Esophagus muscularis mucosa (tissue), 4 donors: Measurements from ENCODE around the gene TRAPPC12.

Experiments
- EP300 ChIP-seq: sonication (generic); formaldehyde crosslinking; IDR thresholded peaks from one replicate; pipeline ENCODE4 v1.6.1; 2017; ENCODE audit warnings: antibody characterized with exemption
- POLR2A ChIP-seq: fragments of 450-650 bp; IDR thresholded peaks from one replicate; pipeline ENCODE4 v1.6.1; 2017; ENCODE audit warnings: antibody characterized with exemption, moderate library complexity, mild to moderate bottlenecking, low read depth
- TF ChIP-seq, protein P1 (sequence below), 3 experiments: fragments of 200-600 bp in 2 of 3; fragments of 450-650 bp in 1 of 3; sonication (generic) in 2 of 3; IDR thresholded peaks; one replicate each; pipeline ENCODE4 v1.5.1; 2017 to 2019; ENCODE audit warnings: antibody characterized with exemption in 3 of 3, mild to moderate bottlenecking in 2 of 3, moderate library complexity in 1 of 3

DNA sequence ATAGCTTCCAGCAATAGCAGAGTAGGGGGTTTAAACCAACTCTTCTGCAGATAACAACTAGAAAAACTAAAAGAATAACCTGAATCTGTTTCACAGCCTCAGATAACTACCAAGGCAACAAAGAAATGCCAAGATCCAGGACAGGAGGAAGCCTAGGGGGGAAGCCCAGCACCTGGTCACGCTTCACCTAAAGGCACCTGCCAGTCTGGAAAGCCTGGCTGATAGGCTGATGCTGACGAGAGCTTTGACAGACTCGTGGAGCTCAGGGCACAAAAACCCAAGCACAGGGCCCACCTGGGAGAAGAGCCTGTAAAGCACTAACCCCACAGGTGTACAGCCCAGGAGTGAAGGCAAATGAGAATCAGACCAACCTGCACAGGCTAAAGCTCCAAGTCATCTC, 24.5 kb upstream of the TRAPPC12 start:
- TF ChIP-seq EP300 (no peak), POLR2A (no peak)
- TF ChIP-seq, protein P1, sequence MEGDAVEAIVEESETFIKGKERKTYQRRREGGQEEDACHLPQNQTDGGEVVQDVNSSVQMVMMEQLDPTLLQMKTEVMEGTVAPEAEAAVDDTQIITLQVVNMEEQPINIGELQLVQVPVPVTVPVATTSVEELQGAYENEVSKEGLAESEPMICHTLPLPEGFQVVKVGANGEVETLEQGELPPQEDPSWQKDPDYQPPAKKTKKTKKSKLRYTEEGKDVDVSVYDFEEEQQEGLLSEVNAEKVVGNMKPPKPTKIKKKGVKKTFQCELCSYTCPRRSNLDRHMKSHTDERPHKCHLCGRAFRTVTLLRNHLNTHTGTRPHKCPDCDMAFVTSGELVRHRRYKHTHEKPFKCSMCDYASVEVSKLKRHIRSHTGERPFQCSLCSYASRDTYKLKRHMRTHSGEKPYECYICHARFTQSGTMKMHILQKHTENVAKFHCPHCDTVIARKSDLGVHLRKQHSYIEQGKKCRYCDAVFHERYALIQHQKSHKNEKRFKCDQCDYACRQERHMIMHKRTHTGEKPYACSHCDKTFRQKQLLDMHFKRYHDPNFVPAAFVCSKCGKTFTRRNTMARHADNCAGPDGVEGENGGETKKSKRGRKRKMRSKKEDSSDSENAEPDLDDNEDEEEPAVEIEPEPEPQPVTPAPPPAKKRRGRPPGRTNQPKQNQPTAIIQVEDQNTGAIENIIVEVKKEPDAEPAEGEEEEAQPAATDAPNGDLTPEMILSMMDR (IDR thresholded peaks at IDR 0.05): no peak
